MM.1S (cell line): Measurements from ENCODE around the gene TP53BP2.

Experiments
- EZH2 ChIP-seq: fragments of 300-600 bp; sonication (generic); optimal IDR thresholded peaks from 2 replicates; pipeline ENCODE3; 2017; ENCODE audit warnings: low read depth, mild to moderate bottlenecking, antibody characterized with exemption, low read length, mixed read lengths
- EZH2phosphoT487 ChIP-seq: fragments of 300-600 bp; sonication (generic); IDR thresholded peaks from 2 replicates; pipeline ENCODE4 v1.6.1; 2018; ENCODE audit warnings: antibody characterized with exemption, low read length
- TF ChIP-seq, protein P1 (sequence below): fragments of 300-600 bp; sonication (generic); IDR thresholded peaks from 2 replicates; pipeline ENCODE4 v1.5.1; 2016; ENCODE audit warnings: antibody characterized with exemption, low read length, mixed read lengths

DNA sequence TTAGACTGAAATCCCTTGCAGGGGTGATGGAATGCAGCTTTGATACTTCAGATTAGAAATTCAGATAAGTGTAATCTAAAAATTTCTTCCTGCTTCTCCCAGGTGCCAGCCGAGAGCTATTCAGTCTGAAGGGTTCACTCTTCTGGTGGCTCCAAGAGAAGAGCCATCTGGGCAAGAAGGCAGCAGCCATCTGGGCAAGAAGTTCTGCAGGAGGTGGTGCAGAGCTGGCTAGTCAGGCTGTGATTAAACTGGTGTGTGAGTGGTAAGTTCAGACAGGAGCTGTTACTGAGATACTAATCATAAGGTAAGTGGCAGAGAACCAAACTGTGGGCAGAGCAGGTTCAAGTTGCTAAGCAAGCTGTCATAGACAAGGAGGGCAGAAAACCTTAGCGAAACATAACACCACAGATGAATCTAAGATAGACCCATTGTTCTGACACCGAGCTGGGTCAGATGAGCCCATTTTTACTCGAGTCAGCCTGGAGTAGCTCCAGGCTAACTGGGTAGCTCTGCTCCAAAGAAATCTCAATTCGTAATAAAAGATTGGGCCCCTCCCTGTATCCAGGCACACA, 14.4 kb upstream of the TP53BP2 start:
- TF ChIP-seq, protein P1, sequence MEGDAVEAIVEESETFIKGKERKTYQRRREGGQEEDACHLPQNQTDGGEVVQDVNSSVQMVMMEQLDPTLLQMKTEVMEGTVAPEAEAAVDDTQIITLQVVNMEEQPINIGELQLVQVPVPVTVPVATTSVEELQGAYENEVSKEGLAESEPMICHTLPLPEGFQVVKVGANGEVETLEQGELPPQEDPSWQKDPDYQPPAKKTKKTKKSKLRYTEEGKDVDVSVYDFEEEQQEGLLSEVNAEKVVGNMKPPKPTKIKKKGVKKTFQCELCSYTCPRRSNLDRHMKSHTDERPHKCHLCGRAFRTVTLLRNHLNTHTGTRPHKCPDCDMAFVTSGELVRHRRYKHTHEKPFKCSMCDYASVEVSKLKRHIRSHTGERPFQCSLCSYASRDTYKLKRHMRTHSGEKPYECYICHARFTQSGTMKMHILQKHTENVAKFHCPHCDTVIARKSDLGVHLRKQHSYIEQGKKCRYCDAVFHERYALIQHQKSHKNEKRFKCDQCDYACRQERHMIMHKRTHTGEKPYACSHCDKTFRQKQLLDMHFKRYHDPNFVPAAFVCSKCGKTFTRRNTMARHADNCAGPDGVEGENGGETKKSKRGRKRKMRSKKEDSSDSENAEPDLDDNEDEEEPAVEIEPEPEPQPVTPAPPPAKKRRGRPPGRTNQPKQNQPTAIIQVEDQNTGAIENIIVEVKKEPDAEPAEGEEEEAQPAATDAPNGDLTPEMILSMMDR, result no peak
- TF ChIP-seq EZH2 (no peak), EZH2phosphoT487 (no peak)
